ENCODE measurements around the gene CTSZ.
"Not testable (repeated sequence)": the region's sequence is repeated elsewhere in the genome, so short reads cannot be mapped to it uniquely, and the experiment has no call there.

Gene CTSZ

DNA sequence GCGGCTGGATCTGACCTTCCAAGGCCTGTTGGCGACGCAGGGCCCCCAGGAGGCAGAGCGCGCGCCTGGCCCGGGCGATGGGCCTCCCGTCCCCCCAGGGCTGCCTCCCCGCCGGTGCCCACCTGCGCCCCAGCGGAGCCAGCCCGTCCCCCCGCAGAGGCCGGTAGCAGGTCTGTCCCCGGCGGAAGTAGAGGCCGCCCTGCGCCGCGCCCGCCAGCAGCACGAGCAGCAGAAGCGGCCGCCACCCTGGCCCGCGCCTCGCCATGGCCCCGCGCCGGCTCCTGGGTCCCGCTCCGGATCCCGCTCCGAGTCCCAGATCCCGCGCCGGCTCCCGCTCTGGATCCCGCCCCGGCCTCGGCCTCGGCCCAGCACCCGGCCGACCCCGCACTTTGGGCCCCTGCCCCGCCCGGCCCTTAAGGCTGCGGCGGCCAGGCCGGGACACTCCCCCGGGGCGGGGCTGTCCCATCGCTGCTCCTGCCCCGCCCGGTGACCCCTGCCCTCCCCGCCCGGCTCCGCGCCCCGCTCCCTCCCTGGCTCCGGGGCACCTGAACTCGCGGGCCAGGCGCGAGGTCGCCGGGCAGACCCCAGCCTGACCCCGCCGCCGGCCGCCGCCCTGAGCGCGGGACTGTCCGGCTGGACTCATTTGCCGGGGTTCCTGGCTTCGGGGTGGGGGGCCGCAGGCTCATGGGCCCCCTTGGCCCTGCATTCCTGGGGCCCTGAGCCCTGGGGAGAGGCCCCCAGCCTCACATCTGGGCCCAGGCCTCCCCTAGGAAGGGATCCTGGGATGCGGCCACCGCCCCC, at the start of gene CTSZ:
Gene CTSZ, minus strand, starts transcription at position 391 of the 801 bp plus-strand sequence. Its CDS starts 126 bp downstream, at position 265.
- DNase-seq, result peak; percentile 63

- no peak for DNase-seq
Measured at GRCh38 chr20:59055302-59055701, 48.2 kb upstream of the CTSZ start.

DNA sequence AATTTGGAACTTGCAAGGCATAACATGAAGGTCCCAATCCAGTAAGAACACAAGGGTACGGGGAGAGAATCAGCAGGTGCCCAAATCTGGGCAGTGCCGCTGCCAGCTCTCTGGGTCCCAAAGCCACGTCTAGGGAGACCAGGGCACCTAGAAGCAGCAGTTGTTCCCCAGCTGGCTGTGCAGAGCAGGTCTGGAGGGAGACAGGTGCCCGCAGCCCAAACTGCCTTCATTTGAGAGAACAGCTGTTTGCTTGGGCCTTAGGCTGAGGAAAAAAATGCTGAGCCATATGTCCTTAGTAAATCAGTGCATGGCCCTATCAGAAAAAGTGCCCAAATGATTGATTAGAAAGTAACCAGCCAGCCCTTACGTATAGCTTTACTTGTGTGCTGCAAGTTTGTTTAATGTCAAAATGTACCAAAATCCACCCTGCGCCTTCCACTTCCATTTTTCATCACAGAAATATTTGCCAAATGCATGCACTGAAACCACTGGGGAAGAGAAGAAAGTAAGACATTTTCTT, 44.7 kb upstream of the CTSZ start:
- DNase-seq, result no peak

GRCh38 chr20:59050437-59050836, 43.4 kb upstream of the CTSZ start:
- DNase-seq, result no peak

GRCh38 chr20:59048681-59049030, 41.6 kb upstream of the CTSZ start:
- no peak for DNase-seq

- DNase-seq, result no peak
Measured at GRCh38 chr20:59047938-59048680, 41.1 kb upstream of the CTSZ start.

DNA sequence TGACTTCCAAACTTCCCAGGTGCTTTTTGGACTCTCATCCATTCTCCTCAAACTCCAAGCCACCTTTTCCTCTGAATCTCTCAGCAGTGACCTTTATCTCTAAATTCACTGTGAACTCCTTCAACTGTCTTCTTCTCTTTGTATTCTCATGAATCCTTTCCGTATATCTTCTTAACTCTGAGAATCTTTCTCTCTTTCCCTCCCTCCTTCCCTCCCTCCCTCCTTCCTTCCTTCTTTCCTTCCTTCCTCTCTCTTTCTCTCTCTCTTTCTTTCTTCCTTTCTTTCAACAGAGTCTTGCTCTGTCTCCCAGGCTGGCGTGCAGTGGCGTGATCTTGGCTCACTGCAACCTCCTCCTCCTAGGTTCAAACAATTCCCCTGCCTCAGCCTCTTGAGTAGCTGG, 39.8 kb upstream of the CTSZ start:
- DNase-seq, result no peak

- no peak for DNase-seq
Measured at GRCh38 chr20:59044796-59045195, 37.7 kb upstream of the CTSZ start.

GRCh38 chr20:59044295-59044694, 37.2 kb upstream of the CTSZ start:
- no peak for DNase-seq

DNA sequence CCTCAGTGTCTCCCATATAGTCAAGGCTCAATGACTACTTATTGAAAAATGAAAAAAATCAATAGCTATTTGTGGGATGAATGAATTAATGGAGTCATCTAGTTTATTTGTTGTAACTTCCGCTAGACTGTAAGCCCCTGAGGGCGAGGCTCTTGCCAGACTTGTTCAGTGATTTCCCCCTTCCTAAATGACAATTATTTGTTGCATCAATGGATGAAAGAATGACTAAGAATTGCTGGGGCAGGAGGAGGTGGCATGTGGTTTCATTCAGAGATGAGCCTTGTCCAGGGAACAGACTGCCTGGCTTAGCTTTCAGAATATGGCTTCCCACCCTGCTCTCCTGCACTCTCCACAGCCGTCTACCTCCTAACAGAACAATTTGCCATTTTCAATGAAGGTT, 36.6 kb upstream of the CTSZ start:
- DNase-seq, result no peak

DNA sequence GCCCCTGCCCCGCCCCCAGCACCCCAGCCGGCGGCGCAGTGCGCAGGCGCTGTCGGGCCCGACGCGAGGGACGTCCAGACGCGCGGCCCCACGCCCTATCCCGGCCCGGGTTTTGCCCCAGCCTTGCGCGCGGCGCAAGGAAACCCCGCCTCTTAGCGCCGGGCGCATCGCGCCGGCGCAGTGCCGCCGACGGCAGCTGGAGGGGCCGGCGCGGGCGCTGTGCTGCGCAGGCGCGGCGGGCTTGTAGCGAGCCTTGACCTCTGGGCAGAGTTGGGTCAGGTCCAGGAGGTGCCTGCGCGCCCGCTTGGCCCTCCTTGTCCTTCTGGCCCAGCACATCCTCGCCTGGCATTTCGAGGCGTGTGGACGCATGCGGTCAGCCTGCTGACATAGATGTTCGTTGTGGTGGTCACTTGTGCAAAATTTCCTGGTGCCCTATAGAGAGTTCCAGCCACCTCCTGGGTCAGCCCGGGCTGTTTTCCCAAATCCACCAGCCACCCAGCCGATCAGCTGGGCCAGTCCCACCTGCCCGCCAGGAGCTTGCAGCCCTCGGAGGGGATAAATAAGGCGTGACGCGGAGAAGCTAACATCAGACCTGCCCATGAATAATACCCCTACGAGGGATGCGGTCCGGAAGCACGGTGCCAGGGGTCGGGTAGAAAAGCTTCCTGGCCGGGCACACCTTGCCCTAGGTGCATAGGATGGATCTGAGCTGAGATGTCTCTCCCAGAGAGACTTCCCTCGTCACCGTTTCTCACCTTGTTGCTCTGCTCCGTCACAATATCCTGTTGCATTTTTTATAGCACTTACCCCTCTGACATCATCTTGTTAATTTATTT, 36.0 kb upstream of the CTSZ start:
- DNase-seq, result peak; percentile 96

GRCh38 chr20:59042151-59042795, 35.2 kb upstream of the CTSZ start, which contains the start of gene PRELID3B:
TSS of gene PRELID3B (minus strand) at chr20:59042786. CDS start at chr20:59042730, 56 bp downstream.
- DNase-seq, result no peak

GRCh38 chr20:59041487-59041886, 34.4 kb upstream of the CTSZ start:
- not testable (repeated sequence) for DNase-seq

DNA sequence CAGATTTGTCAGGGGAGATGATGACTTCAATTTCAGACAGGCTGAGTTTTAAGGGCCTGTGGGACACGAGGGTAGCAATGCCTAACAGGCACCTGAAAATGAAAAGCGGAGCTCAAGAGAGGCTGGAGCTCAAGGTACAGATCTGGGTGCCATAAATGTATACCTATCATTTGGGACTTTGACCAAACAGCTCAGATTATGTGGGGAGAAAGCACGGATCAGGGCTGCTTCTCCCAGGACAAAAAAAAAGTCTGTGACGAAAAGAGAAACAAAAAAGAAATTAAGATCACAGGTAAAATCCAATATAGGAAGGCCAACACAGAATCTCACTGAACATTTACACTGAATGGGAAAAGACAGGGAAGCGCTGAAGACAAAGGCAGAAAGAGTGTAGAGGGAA, 33.6 kb upstream of the CTSZ start:
- no peak for DNase-seq

DNA sequence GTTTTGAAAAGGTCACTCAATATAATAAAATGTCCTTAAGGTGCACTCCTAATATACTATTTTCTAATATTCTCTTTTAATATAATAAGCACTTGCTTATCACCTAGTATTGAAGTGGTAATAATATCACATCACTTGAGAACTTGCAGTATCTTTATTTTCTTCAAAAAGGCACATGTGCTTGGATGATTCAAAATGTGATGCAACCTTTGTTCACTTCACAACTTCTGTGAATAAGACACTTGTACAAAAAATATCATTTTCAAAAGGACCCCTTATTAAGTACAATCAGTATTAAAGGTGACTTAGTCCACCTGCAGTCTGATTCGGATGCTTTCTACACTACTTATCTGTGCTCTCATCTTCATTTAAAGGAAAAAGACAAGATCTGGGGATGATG, 32.2 kb upstream of the CTSZ start:
- no peak for DNase-seq

- no peak for DNase-seq
Measured at GRCh38 chr20:59037386-59037785, 30.3 kb upstream of the CTSZ start.

GRCh38 chr20:59035381-59035780, 28.3 kb upstream of the CTSZ start:
- DNase-seq, result no peak

DNA sequence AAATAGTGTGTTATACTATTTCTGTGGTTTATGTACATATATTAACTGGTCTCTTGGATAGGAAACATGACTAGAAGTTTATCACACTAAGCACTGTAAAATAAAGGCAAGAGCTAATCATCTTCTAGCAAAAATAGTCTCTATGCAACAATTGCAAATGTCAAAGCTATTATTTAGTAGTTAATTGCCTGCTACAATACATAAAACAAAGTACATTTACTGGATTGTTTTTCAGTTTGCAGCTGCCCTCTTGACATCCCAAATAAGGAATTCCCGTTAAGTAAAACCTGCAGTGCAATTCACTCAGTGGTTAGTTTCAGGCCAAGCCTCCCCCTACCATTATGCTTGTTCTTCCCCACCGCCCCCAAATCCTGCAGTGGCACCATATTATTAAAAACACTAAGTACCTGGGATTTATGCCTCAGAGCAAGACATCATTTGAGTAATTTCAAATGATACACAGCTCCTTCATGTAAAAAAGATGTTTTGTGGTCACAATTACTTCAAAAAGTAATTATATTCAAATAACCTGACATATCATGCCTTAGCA, 26.6 kb upstream of the CTSZ start:
- DNase-seq, result no peak

GRCh38 chr20:59033093-59033492, 26.0 kb upstream of the CTSZ start:
- DNase-seq, result no peak

GRCh38 chr20:59032713-59033059, 25.6 kb upstream of the CTSZ start:
- DNase-seq, result no peak

DNA sequence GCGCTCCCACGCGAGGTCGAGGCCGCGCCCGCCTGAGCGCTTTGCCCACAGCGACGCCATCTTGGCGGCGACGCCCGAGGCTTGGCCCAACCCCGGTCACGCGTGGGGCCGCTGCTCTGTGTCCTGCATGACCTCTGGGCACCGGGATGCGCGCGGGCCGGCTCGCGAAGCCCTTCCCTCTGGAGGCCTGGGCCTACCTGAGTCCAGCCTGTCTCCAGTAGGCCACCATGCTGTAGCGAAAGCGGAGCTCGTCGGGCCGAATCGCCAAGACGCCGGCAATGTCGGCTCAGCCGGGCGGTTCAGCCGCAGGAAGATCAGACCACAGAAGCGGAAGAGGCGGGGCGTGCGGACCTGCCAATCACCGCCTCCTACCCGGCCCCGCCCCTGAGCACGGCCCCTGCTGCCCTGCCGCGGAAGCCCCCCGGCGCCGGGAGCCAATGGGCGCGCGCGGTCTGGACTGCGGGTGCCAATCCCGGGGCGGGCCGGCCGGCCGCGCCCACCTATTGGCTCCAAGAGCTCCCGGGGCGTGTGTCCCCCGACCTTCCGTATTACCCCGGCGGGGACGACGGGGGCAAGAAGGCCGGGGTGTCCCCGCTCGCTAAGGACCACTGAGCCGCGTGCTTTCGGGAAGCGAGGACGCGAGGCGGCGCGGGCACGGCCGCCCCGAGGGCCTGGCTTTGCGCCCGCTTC, 25.1 kb upstream of the CTSZ start, which contains the start of gene ATP5F1E:
Gene ATP5F1E, minus strand, starts transcription at position 313 of the 690 bp plus-strand sequence. Its CDS starts 84 bp downstream, at position 229.
- peak; percentile 97 for DNase-seq
